HL-60 (cell line): Measurements from ENCODE around the gene KCNMA1.

Experiments
- DNase-seq, 2 experiments: peaks; one replicate each; pipeline ENCODE4 v3.0.0-alpha.2; 2010 to 2020; ENCODE audit warnings: low read depth in 1 of 2, low spot score in 1 of 2
- H3K27ac ChIP-seq: fragments of 250-450 bp; sonication (Bioruptor Pico); replicated peaks from 2 replicates; pipeline ENCODE4 v1.5.1; 2020; ENCODE audit warnings: mild to moderate bottlenecking, moderate library complexity
- H3K27me3 ChIP-seq: fragments of 250-450 bp; sonication (Bioruptor Pico); 2 replicates; pipeline ENCODE4 v1.5.1; 2021; ENCODE audit warnings: mild to moderate bottlenecking, moderate library complexity; ENCODE audit not compliant: insufficient read depth, poor library complexity, severe bottlenecking
- H3K4me3 ChIP-seq: replicated peaks from 2 replicates; pipeline ENCODE4 v1.5.1; 2011; ENCODE audit warnings: mild to moderate bottlenecking, control low read depth, low read length; ENCODE audit not compliant: insufficient read depth
- CTCF ChIP-seq: IDR thresholded peaks from one replicate; pipeline ENCODE4 v1.5.1; 2011; ENCODE audit warnings: low read length, control low read depth, inconsistent platforms; ENCODE audit not compliant: insufficient read depth
- GABPA ChIP-seq: IDR thresholded peaks from 2 replicates; pipeline ENCODE4 v1.6.1; 2012; ENCODE audit warnings: low read depth
- POLR2AphosphoS5 ChIP-seq: IDR thresholded peaks from 2 replicates; pipeline ENCODE4 v1.6.1; 2012; ENCODE audit warnings: low read depth
- REST ChIP-seq: IDR thresholded peaks from 2 replicates; pipeline ENCODE4 v1.6.1; 2012; ENCODE audit warnings: low read depth; ENCODE audit not compliant: insufficient replicate concordance
- SPI1 ChIP-seq: IDR thresholded peaks from 2 replicates; pipeline ENCODE4 v1.6.1; 2012; ENCODE audit warnings: low read depth, mild to moderate bottlenecking, borderline replicate concordance

Gene KCNMA1

GRCh38 chr10:77071001-77071511 lies 566.6 kb downstream of the KCNMA1 start:
- Histone ChIP-seq H3K27me3 (no peaks in the 10 kb centered on the region), H3K27ac (no peak overlapping the region), H3K4me3 (no peak overlapping the region)
- DNase-seq: no peak
- no peak for TF ChIP-seq POLR2AphosphoS5
- TF ChIP-seq GABPA: no peak
- TF ChIP-seq REST: no peak
- TF ChIP-seq CTCF: no peak
- no peak for TF ChIP-seq SPI1

- no peak for DNase-seq
- no peak for TF ChIP-seq SPI1
- no peak for TF ChIP-seq CTCF
Measured at GRCh38 chr10:77070346-77070745, 567.3 kb downstream of the KCNMA1 start.

GRCh38 chr10:77068969-77069368 lies 568.6 kb downstream of the KCNMA1 start:
- no peak for TF ChIP-seq POLR2AphosphoS5
- TF ChIP-seq REST: no peak
- TF ChIP-seq SPI1: no peak
- no peak for TF ChIP-seq CTCF
- TF ChIP-seq GABPA: no peak
- no peak overlapping the region for H3K27ac ChIP-seq
- no peak for DNase-seq
- no peak overlapping the region for H3K4me3 ChIP-seq
- H3K27me3 ChIP-seq: no peaks in the 10 kb centered on the region

More at GRCh38 chr10:77070346-77070745, 567.3 kb downstream of the KCNMA1 start:
- Histone ChIP-seq H3K4me3 (no peak overlapping the region), H3K27me3 (no peaks in the 10 kb centered on the region), H3K27ac (no peak overlapping the region)

- Histone ChIP-seq H3K27me3 (no peaks in the 10 kb centered on the region), H3K4me3 (no peak overlapping the region), H3K27ac (no peak overlapping the region)
- TF ChIP-seq POLR2AphosphoS5 (no peak), CTCF (no peak), GABPA (no peak), REST (no peak), SPI1 (no peak)
- no peak for DNase-seq
Measured at GRCh38 chr10:77068272-77068671, 569.3 kb downstream of the KCNMA1 start.
